ENCODE measurements around the gene CD48. TPM values are rescaled to one million over a fixed set of nuclear protein-coding genes. Genes with fewer than 3 reads are reported as not detected.

CD48 gene
- total RNA-seq, 2 experiments from 2014 or later, result 131 to 150 TPM

GRCh38 chr1:160633330-160633903 is 78.2 kb downstream of the CD48 start:
- H4K20me1 ChIP-seq (ENCODE audit: insufficient read depth, low read length), result no peaks in the 10 kb centered on the region
- H3K79me2 ChIP-seq (ENCODE audit: insufficient read depth, low read depth, low read length), result no peaks in the 10 kb centered on the region
- H2AFZ ChIP-seq (ENCODE audit: low read length), result no peak overlapping the region
- BruUV-seq (replicated peaks), result no TSS peak
- intact Hi-C loops (cut with micrococcal nuclease; ENCODE audit: unreplicated experiment), result no loop called here
- H3K9me2 ChIP-seq (ENCODE audit: insufficient read depth, low read length), result no peaks in the 10 kb centered on the region
- no peak overlapping the region for H3K27ac ChIP-seq (ENCODE audit: low read depth, low read length, poor library complexity, severe bottlenecking)
- ChIA-PET POLR2A (interaction anchor here (2.0 kb wide), 1 partner anchor 18 kb away, joined by 6 read pairs; no protein-coding TSS in a partner anchor), CTCF (ENCODE audit: unreplicated experiment) (no interaction called here)
- no peak overlapping the region for H3K4me3 ChIP-seq (ENCODE audit: low read depth, low read length, poor library complexity, severe bottlenecking)
- H3K36me3 ChIP-seq (ENCODE audit: insufficient read depth, low read length), result no peaks in the 10 kb centered on the region
- H3K9me3 ChIP-seq (ENCODE audit: low read length), result no peaks in the 10 kb centered on the region
- peaks cover 35% of the 10 kb centered on the region for H3K4me1 ChIP-seq (ENCODE audit: insufficient read depth, low read length, poor library complexity, severe bottlenecking)
- TF ChIP-seq EZH2phosphoT487 (IDR thresholded peaks at IDR 0.05; ENCODE audit: borderline replicate concordance, low read depth, low read length) (no peak), CTCF (conservative IDR thresholded peaks at IDR 0.05; ENCODE audit: low read length) (no peak)
- DNase-seq (ENCODE audit: low spot score), result no peak
- H3K4me2 ChIP-seq (ENCODE audit: low read length), result no peak overlapping the region

- H3K9me2 ChIP-seq (ENCODE audit: insufficient read depth, low read length), result no peaks in the 10 kb centered on the region
- no peaks in the 10 kb centered on the region for H4K20me1 ChIP-seq (ENCODE audit: insufficient read depth, low read length)
- CTCF ChIA-PET (ENCODE audit: unreplicated experiment), result no interaction called here
- peaks cover 39% of the 10 kb centered on the region for H3K4me1 ChIP-seq (ENCODE audit: insufficient read depth, low read length, poor library complexity, severe bottlenecking)
- H2AFZ ChIP-seq (ENCODE audit: low read length), result no peak overlapping the region
- no peak overlapping the region for H3K27ac ChIP-seq (ENCODE audit: low read depth, low read length, poor library complexity, severe bottlenecking)
- no peak overlapping the region for H3K4me3 ChIP-seq (ENCODE audit: low read depth, low read length, poor library complexity, severe bottlenecking)
- TF ChIP-seq EZH2phosphoT487 (IDR thresholded peaks at IDR 0.05; ENCODE audit: borderline replicate concordance, low read depth, low read length) (no peak), CTCF (conservative IDR thresholded peaks at IDR 0.05; ENCODE audit: low read length) (no peak)
- no TSS peak for BruUV-seq (replicated peaks)
- no peaks in the 10 kb centered on the region for H3K36me3 ChIP-seq (ENCODE audit: insufficient read depth, low read length)
- no peak overlapping the region for H3K4me2 ChIP-seq (ENCODE audit: low read length)
- intact Hi-C loops (cut with micrococcal nuclease; ENCODE audit: unreplicated experiment), result no loop called here
- H3K79me2 ChIP-seq (ENCODE audit: insufficient read depth, low read depth, low read length), result no peaks in the 10 kb centered on the region
- POLR2A ChIA-PET, result interaction anchor here (0.6 to 2.0 kb wide), 7 partner anchors 13 to 370 kb away, joined by 3 to 6 read pairs (median 3); no protein-coding TSS in a partner anchor
- no peak for DNase-seq (ENCODE audit: low spot score)
- H3K9me3 ChIP-seq (ENCODE audit: low read length), result no peaks in the 10 kb centered on the region
Observed at GRCh38 chr1:160631983-160632625, 79.5 kb downstream of the CD48 start.

All from OCI-LY7 (cell line).